IMR-90 (cell line): ENCODE data around the gene F5. TPM values are rescaled to one million over a fixed set of nuclear protein-coding genes. Genes with fewer than 3 reads are reported as not detected.

Experiments
- ATAC-seq: fragments of 200-7000 bp; cut with Tn5 transposase; 2 replicates; pipeline ENCODE4 v1.9.1; 2020; ENCODE audit warnings: low read depth, mild to moderate bottlenecking, moderate library complexity
- BruUV-seq: library from RNA; stranded (reverse); fragments of 400-500 nt; replicated peaks from 2 replicates; lab custom pipeline; 2021; lab: Mats Ljungman, UMichigan
- CTCF ChIA-PET: fragments of 300-600 bp; formaldehyde crosslinking; extraction: SDS; loops from one replicate; lab custom pipeline; 2021; ENCODE audit warnings: antibody characterized with exemption; lab: Yijun Ruan, JAX
- POLR2A ChIA-PET: fragments of 300-600 bp; sonication (Branson Sonifier 250); formaldehyde crosslinking; loops from one replicate; lab custom pipeline; 2022; ENCODE audit warnings: antibody characterized with exemption; ENCODE audit not compliant: unreplicated experiment; lab: Charles Lee
- DNase-seq: peaks from one replicate; pipeline ENCODE4 v3.0.0; 2013
- H2AFZ ChIP-seq: replicated peaks from 2 replicates; pipeline ENCODE3; 2013; ENCODE audit warnings: low read length, mild to moderate bottlenecking; ENCODE audit not compliant: poor library complexity
- H2AK5ac ChIP-seq: 2 replicates; pipeline ENCODE4 v1.6.1; 2013; ENCODE audit warnings: low read depth, low read length, inconsistent platforms
- H2AK9ac ChIP-seq: replicated peaks from 2 replicates; pipeline ENCODE3; 2013; ENCODE audit warnings: mild to moderate bottlenecking, low read depth, low read length, moderate library complexity; ENCODE audit not compliant: poor library complexity
- H2BK120ac ChIP-seq: 2 replicates; pipeline ENCODE4 v1.6.1; 2013; ENCODE audit warnings: low read depth, low read length, inconsistent platforms
- H2BK15ac ChIP-seq: 3 replicates; pipeline ENCODE4 v1.6.1; 2013; ENCODE audit warnings: low read depth, low read length, inconsistent platforms
- H2BK20ac ChIP-seq: 2 replicates; pipeline ENCODE4 v1.6.1; 2013; ENCODE audit warnings: low read depth, mild to moderate bottlenecking, inconsistent platforms, low read length, moderate library complexity
- H2BK5ac ChIP-seq: 2 replicates; pipeline ENCODE4 v1.6.1; 2013; ENCODE audit warnings: mild to moderate bottlenecking, low read depth, low read length, inconsistent platforms; ENCODE audit not compliant: poor library complexity, severe bottlenecking
- H3K14ac ChIP-seq: replicated peaks from 2 replicates; pipeline ENCODE4 v1.6.1; 2013; ENCODE audit warnings: low read depth, low read length, inconsistent platforms
- H3K18ac ChIP-seq: 2 replicates; pipeline ENCODE4 v1.6.1; 2013; ENCODE audit warnings: low read depth, low read length, control low read depth
- H3K23ac ChIP-seq: 2 replicates; pipeline ENCODE4 v1.6.1; 2013; ENCODE audit warnings: low read depth, low read length, inconsistent platforms
- H3K27ac ChIP-seq: 2 replicates; pipeline ENCODE4 v1.5.1; 2013; ENCODE audit warnings: mild to moderate bottlenecking, control low read depth, low read length; ENCODE audit not compliant: insufficient read depth
- H3K27me3 ChIP-seq: 2 replicates; pipeline ENCODE4 v1.6.1; 2013; ENCODE audit warnings: low read length; ENCODE audit not compliant: control insufficient read depth, insufficient read depth
- H3K36me3 ChIP-seq: 2 replicates; pipeline ENCODE4 v1.6.1; 2013; ENCODE audit warnings: low read length, mixed read lengths; ENCODE audit not compliant: control insufficient read depth, insufficient read depth
- H3K4ac ChIP-seq: 2 replicates; pipeline ENCODE4 v1.6.1; 2013; ENCODE audit warnings: low read depth, low read length, inconsistent platforms
- H3K4me1 ChIP-seq: 2 replicates; pipeline ENCODE4 v1.6.1; 2013; ENCODE audit warnings: low read length, mixed read lengths; ENCODE audit not compliant: control insufficient read depth, insufficient read depth
- H3K4me2 ChIP-seq: 2 replicates; pipeline ENCODE4 v1.6.1; 2013; ENCODE audit warnings: low read depth, mild to moderate bottlenecking, control low read depth, low read length, moderate library complexity
- H3K4me3 ChIP-seq: 2 replicates; pipeline ENCODE4 v1.5.1; 2013; ENCODE audit warnings: low read depth, mild to moderate bottlenecking, control low read depth, low read length, moderate library complexity; ENCODE audit not compliant: insufficient read depth
- H3K56ac ChIP-seq: 2 replicates; pipeline ENCODE4 v1.6.1; 2013; ENCODE audit warnings: low read length, inconsistent platforms; ENCODE audit not compliant: insufficient read depth; ENCODE audit errors: extremely low read depth
- H3K79me1 ChIP-seq, 2 experiments: 2 replicates each; pipeline ENCODE4 v1.6.1; 2013; ENCODE audit warnings: low read length in 2 of 2, inconsistent platforms in 1 of 2, low read depth in 1 of 2
- H3K9ac ChIP-seq: 2 replicates; pipeline ENCODE4 v1.6.1; 2013; ENCODE audit warnings: low read depth, low read length, control low read depth
- H3K9me1 ChIP-seq: 2 replicates; pipeline ENCODE4 v1.6.1; 2013; ENCODE audit warnings: low read length, inconsistent platforms; ENCODE audit not compliant: insufficient read depth
- H3K9me3 ChIP-seq: 2 replicates; pipeline ENCODE4 v1.6.1; 2013; ENCODE audit warnings: low read length; ENCODE audit not compliant: control insufficient read depth, insufficient read depth
- H4K20me1 ChIP-seq: 2 replicates; pipeline ENCODE4 v1.6.1; 2013; ENCODE audit warnings: low read length, inconsistent platforms; ENCODE audit not compliant: insufficient read depth
- H4K5ac ChIP-seq: 2 replicates; pipeline ENCODE4 v1.6.1; 2013; ENCODE audit warnings: mild to moderate bottlenecking, low read depth, low read length, control low read depth
- H4K8ac ChIP-seq, 2 experiments: 2 replicates each; pipeline ENCODE4 v1.6.1; 2013; ENCODE audit warnings: low read depth in 2 of 2, low read length in 2 of 2, control low read depth in 1 of 2, inconsistent platforms in 1 of 2
- H4K91ac ChIP-seq: 2 replicates; pipeline ENCODE4 v1.6.1; 2013; ENCODE audit warnings: low read depth, low read length, inconsistent platforms; ENCODE audit not compliant: insufficient read depth
- BHLHE40 ChIP-seq: fragments of 150-350 bp; IDR thresholded peaks from 2 replicates; pipeline ENCODE4 v1.6.1; 2016; ENCODE audit warnings: mild to moderate bottlenecking, low read depth, low read length
- FOS ChIP-seq: fragments of 150-350 bp; IDR thresholded peaks from 2 replicates; pipeline ENCODE4 v1.6.1; 2016; ENCODE audit warnings: low read depth, low read length
- MAFK ChIP-seq: IDR thresholded peaks from 2 replicates; pipeline ENCODE4 v1.6.1; 2012; ENCODE audit warnings: low read depth, low read length, improper control_type of control experiment
- POLR2A ChIP-seq: IDR thresholded peaks from 2 replicates; pipeline ENCODE4 v1.6.1; 2012; ENCODE audit warnings: mild to moderate bottlenecking, low read depth, low read length
- RAD21 ChIP-seq: IDR thresholded peaks from 2 replicates; pipeline ENCODE4 v1.6.1; 2012; ENCODE audit warnings: low read length, improper control_type of control experiment
- SMC3 ChIP-seq: fragments of 150-350 bp; IDR thresholded peaks from 2 replicates; pipeline ENCODE4 v1.6.1; 2016; ENCODE audit warnings: low read depth, mild to moderate bottlenecking, antibody characterized with exemption, low read length, moderate library complexity
- USF2 ChIP-seq: fragments of 150-350 bp; IDR thresholded peaks from 2 replicates; pipeline ENCODE4 v1.6.1; 2017; ENCODE audit warnings: mild to moderate bottlenecking, antibody characterized with exemption, low read length, low read depth
- WGBS, 2 experiments: methylation state at CpG; one replicate each; pipeline versions ENCODE4 v1.1.5 to v1.1.7; 2013; ENCODE audit warnings: missing lambda C conversion rate in 2 of 2; ENCODE audit not compliant: insufficient read length in 1 of 2; ENCODE audit errors: extremely low coverage in 2 of 2; 5-methylcytosine and 5-hydroxymethylcytosine counted together
- dilution Hi-C: fragments of 300-500 bp; cut with HindIII; formaldehyde crosslinking; loops from one replicate; pipeline ENCODE4 v1.14.3; 2018; ENCODE audit warnings: low sequenced_read_pairs; ENCODE audit not compliant: unreplicated experiment
- in situ Hi-C: fragments of 300-500 bp; cut with MboI; formaldehyde crosslinking; loops from 3 replicates; pipeline ENCODE4 v1.14.3; 2019; ENCODE audit warnings: low sequenced_read_pairs, inconsistent platforms, mixed read lengths
- intact Hi-C: fragments of 100-400 bp; cut with micrococcal nuclease; formaldehyde crosslinking; loops from 2 replicates; pipeline ENCODE4 v1.10.0; 2022
- polyA plus RNA-seq, 3 experiments: library from polyadenylated mRNA; depleted of rRNA; stranded (reverse); fragments of >200 nt; gene quantifications; 2 replicates each; pipeline ENCODE4 v1.2.3, GENCODE V29; 2012; ENCODE audit warnings: low replicate concordance in 1 of 3
- total RNA-seq: library from RNA; depleted of rRNA; stranded (reverse); fragments of >200 nt; gene quantifications from 2 replicates; pipeline ENCODE4 v1.2.3, GENCODE V29; 2012
- TF ChIP-seq, protein P1 (sequence below): conservative IDR thresholded peaks from 2 replicates; pipeline ENCODE4 v1.5.1; 2012; ENCODE audit warnings: mild to moderate bottlenecking, low read depth, low read length, improper control_type of control experiment

Gene F5
- total and polyA plus RNA-seq, 2 of the 4 experiments (the other 2 are of a cell fraction): not detected

DNA sequence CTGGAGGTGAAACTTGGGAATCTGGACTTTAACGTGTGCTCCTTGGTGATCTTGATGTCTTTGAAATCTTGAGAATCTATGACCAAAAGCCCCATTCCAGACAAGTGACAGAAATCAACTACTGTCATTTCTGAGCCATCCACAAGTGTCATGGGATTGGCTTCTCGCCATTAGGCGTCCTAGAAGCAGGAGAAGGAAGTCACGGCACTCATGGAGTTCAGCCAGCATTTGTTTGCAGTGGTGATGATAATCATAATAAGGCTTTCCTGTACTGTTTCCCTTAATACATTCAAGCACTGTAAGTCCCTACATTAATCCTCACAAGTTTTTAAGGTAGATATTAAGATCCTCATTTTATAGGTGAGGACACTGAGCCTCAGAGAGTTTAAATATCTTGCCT is 11.9 kb downstream of the F5 start:
- no peak overlapping the region for H4K91ac ChIP-seq
- no peak overlapping the region for H3K4me3 ChIP-seq
- H3K14ac ChIP-seq: no peak overlapping the region
- TF ChIP-seq BHLHE40 (no peak), SMC3 (no peak), RAD21 (no peak), USF2 (no peak), MAFK (no peak), FOS (no peak), POLR2A (no peak)
- TF ChIP-seq, protein P1, sequence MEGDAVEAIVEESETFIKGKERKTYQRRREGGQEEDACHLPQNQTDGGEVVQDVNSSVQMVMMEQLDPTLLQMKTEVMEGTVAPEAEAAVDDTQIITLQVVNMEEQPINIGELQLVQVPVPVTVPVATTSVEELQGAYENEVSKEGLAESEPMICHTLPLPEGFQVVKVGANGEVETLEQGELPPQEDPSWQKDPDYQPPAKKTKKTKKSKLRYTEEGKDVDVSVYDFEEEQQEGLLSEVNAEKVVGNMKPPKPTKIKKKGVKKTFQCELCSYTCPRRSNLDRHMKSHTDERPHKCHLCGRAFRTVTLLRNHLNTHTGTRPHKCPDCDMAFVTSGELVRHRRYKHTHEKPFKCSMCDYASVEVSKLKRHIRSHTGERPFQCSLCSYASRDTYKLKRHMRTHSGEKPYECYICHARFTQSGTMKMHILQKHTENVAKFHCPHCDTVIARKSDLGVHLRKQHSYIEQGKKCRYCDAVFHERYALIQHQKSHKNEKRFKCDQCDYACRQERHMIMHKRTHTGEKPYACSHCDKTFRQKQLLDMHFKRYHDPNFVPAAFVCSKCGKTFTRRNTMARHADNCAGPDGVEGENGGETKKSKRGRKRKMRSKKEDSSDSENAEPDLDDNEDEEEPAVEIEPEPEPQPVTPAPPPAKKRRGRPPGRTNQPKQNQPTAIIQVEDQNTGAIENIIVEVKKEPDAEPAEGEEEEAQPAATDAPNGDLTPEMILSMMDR: no peak
- no peaks in the 10 kb centered on the region for H3K9me3 ChIP-seq
- no peaks in the 10 kb centered on the region for H3K36me3 ChIP-seq
- no CpG with 5 or more reads among the region's 4 CpGs for WGBS, 2 experiments
- ChIA-PET CTCF (no interaction called here), POLR2A (no interaction called here)
- DNase-seq: no peak
- no peak overlapping the region for H2BK120ac ChIP-seq
- H3K27ac ChIP-seq: no peak overlapping the region
- H2AK5ac ChIP-seq: no peak overlapping the region
- H3K9ac ChIP-seq: no peak overlapping the region
- no peak overlapping the region for H2AFZ ChIP-seq
- dilution Hi-C loops (no loop called here), in situ Hi-C loops (no loop called here), intact Hi-C loops (no loop called here)
- H3K9me1 ChIP-seq: no peaks in the 10 kb centered on the region
- H4K8ac ChIP-seq: no peak overlapping the region
- no peak overlapping the region for H2AK9ac ChIP-seq
- H3K4me2 ChIP-seq: no peak overlapping the region
- H3K4me1 ChIP-seq: no peaks in the 10 kb centered on the region
- ATAC-seq: no peak
- H4K5ac ChIP-seq: no peak overlapping the region
- 0 out of 2 replicates have a peak, but pooled peaks cover 2% of the 10 kb centered on the region for H3K27me3 ChIP-seq
- no peak overlapping the region for H2BK20ac ChIP-seq
- no peak overlapping the region for H3K18ac ChIP-seq
- no peak overlapping the region for H3K23ac ChIP-seq
- no peak overlapping the region for H3K4ac ChIP-seq
- H3K79me1 ChIP-seq: no peaks in the 10 kb centered on the region
- H3K56ac ChIP-seq: no peak overlapping the region
- no TSS peak for BruUV-seq
- no peak overlapping the region for H2BK15ac ChIP-seq
- no peaks in the 10 kb centered on the region for H4K20me1 ChIP-seq
- H2BK5ac ChIP-seq: no peak overlapping the region
